ENCODE results near the gene PPFIBP2. TPM values are rescaled to one million over a fixed set of nuclear protein-coding genes. Genes with fewer than 3 reads are reported as not detected.
A peak's percentile ranks its signal among the peaks of the same experiment; 100 is the strongest.

PPFIBP2 gene
- total and polyA plus RNA-seq, 11 donors: 10.5 to 31.1 (median 20.8) TPM

DNA sequence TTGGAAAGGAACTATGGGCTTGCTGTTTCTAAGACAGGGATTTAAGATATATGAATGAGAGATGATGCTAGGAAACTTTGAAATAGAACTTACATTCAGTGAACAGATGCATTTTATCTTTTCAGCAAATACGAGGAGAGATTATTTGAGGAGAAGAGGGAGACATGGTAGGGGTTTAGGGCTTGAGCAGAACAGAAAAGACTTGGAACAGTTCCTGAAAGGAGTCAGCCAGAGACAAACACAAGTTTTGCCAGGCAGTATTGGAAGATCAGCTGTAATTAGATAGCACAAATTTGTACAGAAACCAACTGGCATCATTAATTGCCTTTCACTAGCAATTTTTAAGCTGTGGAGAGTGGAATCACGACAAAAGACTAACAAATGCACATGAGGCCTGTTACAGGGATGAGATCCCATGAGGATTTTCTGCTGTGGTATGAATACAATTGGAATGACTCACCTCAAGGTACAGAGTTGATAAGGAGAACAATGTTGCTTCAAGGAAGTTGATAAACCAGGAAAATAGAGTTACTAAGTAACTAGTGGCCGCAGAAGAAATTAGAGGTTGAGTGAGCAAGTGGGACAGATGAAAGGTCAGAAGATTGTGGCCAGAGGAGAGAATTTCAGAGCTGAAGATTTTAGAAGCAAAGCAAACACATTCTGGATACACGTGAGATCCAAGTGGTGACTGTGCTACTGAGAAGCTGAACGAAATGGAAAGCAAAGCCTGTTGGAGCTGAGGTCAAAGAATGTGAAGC is 91.6 kb downstream of the PPFIBP2 start:
- Histone ChIP-seq H3K27ac (no peak overlapping the region), H3K36me3 (peaks cover 0 to 11% (median 3%) of the 10 kb centered on the region in 9 donors), H3K4me3 (no peak overlapping the region), H3K4me1 (peaks cover 0 to 13% (median 2%) of the 10 kb centered on the region in 12 donors), H3K9me3 (no peaks in the 10 kb centered on the region), H3K27me3 (no peaks in the 10 kb centered on the region)
- no peak for TF ChIP-seq POLR2A (IDR thresholded peaks at IDR 0.05)
- TF ChIP-seq, protein P1, sequence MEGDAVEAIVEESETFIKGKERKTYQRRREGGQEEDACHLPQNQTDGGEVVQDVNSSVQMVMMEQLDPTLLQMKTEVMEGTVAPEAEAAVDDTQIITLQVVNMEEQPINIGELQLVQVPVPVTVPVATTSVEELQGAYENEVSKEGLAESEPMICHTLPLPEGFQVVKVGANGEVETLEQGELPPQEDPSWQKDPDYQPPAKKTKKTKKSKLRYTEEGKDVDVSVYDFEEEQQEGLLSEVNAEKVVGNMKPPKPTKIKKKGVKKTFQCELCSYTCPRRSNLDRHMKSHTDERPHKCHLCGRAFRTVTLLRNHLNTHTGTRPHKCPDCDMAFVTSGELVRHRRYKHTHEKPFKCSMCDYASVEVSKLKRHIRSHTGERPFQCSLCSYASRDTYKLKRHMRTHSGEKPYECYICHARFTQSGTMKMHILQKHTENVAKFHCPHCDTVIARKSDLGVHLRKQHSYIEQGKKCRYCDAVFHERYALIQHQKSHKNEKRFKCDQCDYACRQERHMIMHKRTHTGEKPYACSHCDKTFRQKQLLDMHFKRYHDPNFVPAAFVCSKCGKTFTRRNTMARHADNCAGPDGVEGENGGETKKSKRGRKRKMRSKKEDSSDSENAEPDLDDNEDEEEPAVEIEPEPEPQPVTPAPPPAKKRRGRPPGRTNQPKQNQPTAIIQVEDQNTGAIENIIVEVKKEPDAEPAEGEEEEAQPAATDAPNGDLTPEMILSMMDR (IDR thresholded peaks at IDR 0.05): no peak
- peak in 3 of 4 donors; percentile 41 to 60 (median 55) for ATAC-seq
- 51 to 61% (median 55%) methylated on average over 5 of the region's 5 CpGs for WGBS, 4 donors
- intact Hi-C loops (cut with DNase I): no loop called here
- no peak for DNase-seq

DNA sequence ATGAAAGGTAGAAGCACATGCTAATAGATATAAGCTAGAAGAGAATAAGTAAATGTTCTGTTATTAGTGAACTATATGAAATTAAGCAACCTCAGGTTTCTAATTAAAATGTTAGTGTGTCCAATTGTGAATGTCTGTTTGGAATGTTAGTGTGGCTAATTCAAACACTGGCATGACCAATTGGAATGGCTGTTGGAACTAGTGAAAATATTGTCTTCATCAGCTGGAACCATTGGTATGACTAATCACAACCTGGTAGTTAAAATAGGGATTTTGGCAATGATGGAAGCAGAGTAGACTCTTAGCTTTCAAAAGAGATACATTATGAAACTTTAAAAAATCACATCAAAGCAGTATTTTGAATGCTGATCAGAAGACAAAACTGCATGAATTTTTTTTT is 92.7 kb downstream of the PPFIBP2 start:
- DNase-seq: no peak
- Histone ChIP-seq H3K4me1 (peaks cover 0 to 13% (median 2%) of the 10 kb centered on the region in 12 donors), H3K27me3 (no peaks in the 10 kb centered on the region), H3K27ac (no peak overlapping the region), H3K4me3 (no peak overlapping the region), H3K36me3 (peaks cover 0 to 18% (median 12%) of the 10 kb centered on the region in 9 donors), H3K9me3 (no peaks in the 10 kb centered on the region)
- TF ChIP-seq, protein P1 (IDR thresholded peaks at IDR 0.05): no peak
- no peak for TF ChIP-seq POLR2A (IDR thresholded peaks at IDR 0.05)
- ATAC-seq: no peak
- intact Hi-C loops (cut with DNase I): no loop called here

DNA sequence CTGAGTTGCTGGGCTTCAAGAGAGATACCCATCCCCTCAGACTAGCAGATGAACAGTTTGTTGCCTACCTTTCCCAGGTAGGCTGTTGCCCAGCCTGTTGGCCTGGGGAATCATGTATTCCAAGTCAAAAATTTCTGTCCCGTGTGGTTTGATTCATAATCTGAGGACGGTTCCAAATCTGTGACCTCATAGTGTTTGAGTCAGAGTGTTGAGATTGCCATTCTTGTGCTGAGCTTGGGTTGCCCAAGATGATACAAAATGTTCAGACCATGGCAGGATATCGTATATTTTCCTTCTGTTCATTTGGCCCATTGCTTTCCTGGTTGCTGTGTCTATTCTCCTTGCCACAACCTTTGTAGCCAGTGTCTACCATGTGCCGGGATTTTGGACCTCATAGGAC is 95.2 kb downstream of the PPFIBP2 start:
- Histone ChIP-seq H3K4me3 (no peak overlapping the region), H3K27ac (no peak overlapping the region), H3K4me1 (peaks cover 0 to 24% (median 11%) of the 10 kb centered on the region in 12 donors), H3K36me3 (peaks cover 0 to 32% (median 16%) of the 10 kb centered on the region in 9 donors), H3K27me3 (no peaks in the 10 kb centered on the region), H3K9me3 (no peaks in the 10 kb centered on the region)
- intact Hi-C loops (cut with DNase I): no loop called here
- DNase-seq (no peak), ATAC-seq (peak in 1 of 4 donors; percentile 37)
- 79 to 82% (median 80%) methylated on average over 4 of the region's 4 CpGs for WGBS, 4 donors
- no peak for TF ChIP-seq POLR2A (IDR thresholded peaks at IDR 0.05)
- TF ChIP-seq, protein P1 (IDR thresholded peaks at IDR 0.05): no peak

DNA sequence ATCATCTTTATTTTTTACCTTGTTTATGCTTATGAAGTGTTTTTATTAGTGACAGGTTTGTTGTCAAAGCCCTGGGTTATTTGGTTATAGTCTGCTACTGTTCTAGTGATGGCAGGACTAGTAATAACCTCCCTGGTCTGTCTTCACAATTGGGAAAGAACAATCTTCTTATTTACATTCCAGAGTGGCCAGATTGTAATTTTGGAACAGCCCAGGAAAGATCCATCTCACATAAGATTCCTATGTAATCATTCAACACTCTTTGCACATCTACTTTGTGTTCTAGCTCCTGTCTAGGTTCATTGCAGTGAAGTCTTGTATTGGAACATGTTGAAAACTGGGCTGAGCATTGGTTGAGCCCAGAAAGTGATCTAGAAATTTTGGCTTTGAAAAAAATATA is 95.7 kb downstream of the PPFIBP2 start:
- intact Hi-C loops (cut with DNase I): no loop called here
- Histone ChIP-seq H3K27me3 (no peaks in the 10 kb centered on the region), H3K27ac (no peak overlapping the region), H3K4me1 (peaks cover 0 to 24% (median 11%) of the 10 kb centered on the region in 12 donors), H3K36me3 (peaks cover 0 to 36% (median 19%) of the 10 kb centered on the region in 9 donors), H3K9me3 (no peaks in the 10 kb centered on the region), H3K4me3 (no peak overlapping the region)
- TF ChIP-seq, protein P1 (IDR thresholded peaks at IDR 0.05): no peak
- TF ChIP-seq POLR2A (IDR thresholded peaks at IDR 0.05): no peak
- no peak for ATAC-seq
- DNase-seq: no peak
